ENCODE measurements around the gene USP20.
A peak's percentile ranks its signal among the peaks of the same experiment; 100 is the strongest.

Gene USP20

DNA sequence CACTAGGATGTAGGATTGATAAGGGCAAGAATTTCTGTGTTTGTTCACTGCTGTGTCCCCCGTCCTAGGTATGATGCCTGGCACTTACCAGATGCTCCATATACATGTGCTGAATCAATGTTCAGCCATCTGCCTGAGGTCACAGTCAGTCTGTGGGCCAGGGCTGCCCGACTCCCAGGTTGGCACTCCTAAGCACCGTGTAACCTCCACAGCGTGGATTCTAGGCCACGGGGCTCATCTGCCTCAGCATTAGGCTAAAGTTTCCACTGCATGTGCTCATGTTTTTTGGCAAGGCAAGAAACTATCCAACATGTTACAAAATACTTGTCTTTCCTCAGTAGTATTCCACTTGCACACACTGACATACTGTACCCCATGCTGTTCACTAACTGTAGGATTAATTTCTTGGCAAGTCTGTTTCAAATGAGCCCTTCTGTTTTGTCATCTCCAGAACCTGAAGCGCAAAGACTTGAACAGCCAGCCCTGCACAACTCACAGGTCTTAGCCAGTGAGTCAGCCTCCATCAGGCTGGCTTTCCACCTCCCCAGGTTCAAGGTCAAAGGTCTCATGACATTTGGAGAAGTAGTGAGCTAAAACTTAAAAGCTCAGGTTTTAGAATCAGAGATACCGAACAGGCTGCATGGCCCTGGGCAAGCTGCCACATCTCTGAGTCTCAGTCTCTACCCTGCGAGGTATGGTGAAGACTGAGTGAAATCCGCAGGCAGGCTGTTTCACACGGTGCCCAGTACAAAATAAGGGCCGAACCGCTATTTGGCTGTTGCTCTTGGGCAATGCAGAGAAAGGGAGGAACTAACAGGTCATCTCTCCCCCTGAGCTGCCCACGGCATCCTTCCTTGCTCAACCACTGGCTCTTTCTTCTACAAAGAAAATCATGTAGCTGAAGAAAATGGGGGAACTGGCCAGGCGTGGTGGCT, 18.5 kb upstream of the USP20 start:
- ChIA-PET POLR2A (no interaction called here), CTCF (no interaction called here)
- TF ChIP-seq ZNF384 (IDR thresholded peaks at IDR 0.05): no peak
- no peak for TF ChIP-seq SP1 (IDR thresholded peaks at IDR 0.05)
- no peak for TF ChIP-seq FOXA1 (IDR thresholded peaks at IDR 0.05)
- no peak for TF ChIP-seq BHLHE40 (IDR thresholded peaks at IDR 0.05; ENCODE audit: borderline replicate concordance)
- TF ChIP-seq FOXM1 (IDR thresholded peaks at IDR 0.05; ENCODE audit: borderline replicate concordance): no peak
- no peak for TF ChIP-seq SUZ12 (IDR thresholded peaks at IDR 0.05)
- no peak for TF ChIP-seq L3MBTL2 (conservative IDR thresholded peaks at IDR 0.05)
- TF ChIP-seq ARNT (IDR thresholded peaks at IDR 0.05): no peak
- no peak for TF ChIP-seq FOXK2 (IDR thresholded peaks at IDR 0.05)
- no peak for TF ChIP-seq PKNOX1 (IDR thresholded peaks at IDR 0.05)
- no peak for TF ChIP-seq LEF1 (IDR thresholded peaks at IDR 0.05; ENCODE audit: borderline replicate concordance)
- no peak for TF ChIP-seq TARDBP (IDR thresholded peaks at IDR 0.05)
- no peak for TF ChIP-seq ELF4 (IDR thresholded peaks at IDR 0.05)
- no peak for TF ChIP-seq NFRKB (IDR thresholded peaks at IDR 0.05)
- no peak for TF ChIP-seq HDGF (IDR thresholded peaks at IDR 0.05; ENCODE audit: borderline replicate concordance)
- no peak for TF ChIP-seq CTBP1 (IDR thresholded peaks at IDR 0.05; ENCODE audit: borderline replicate concordance)
- DNase-seq (ENCODE audit: extremely low spot score): no peak

DNA sequence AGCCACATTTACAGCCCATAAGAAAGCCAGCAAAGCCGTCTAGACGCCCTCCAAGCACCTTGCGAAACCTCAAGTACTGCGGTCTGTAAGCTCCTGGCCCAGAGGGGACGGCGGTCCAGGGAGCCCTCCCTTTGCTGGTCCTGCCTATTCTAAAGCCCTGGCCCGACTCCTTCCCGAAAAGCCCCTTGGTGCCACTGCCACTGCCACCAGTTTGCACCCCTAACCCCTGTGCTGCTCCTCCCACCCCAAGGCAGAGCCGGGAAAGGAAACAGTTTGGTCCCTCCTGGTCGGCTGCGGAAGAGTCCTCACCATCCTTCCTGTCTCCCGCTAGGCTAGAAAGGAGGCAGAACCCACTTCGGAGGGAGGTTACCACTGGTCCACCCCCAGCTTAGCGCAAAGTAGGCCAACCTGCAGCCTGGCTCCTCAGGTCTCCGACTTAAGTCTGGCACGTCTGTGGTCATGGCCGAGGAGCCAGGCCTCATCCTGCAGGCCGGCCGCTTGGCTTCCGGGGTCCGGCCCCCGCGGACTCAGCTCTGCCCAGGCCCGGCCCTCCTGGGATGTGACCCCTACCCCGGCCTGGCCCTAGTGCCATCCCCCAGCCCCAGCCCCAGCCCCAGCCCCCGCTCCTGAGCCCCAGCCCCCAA, 12.2 kb upstream of the USP20 start:
- DNase-seq (ENCODE audit: extremely low spot score): no peak
- TF ChIP-seq SP1 (IDR thresholded peaks at IDR 0.05) (no peak), CTBP1 (IDR thresholded peaks at IDR 0.05; ENCODE audit: borderline replicate concordance) (no peak)
- ChIA-PET CTCF (interaction anchor here (0.8 kb wide), 1 partner anchor 85 kb away, joined by 5 read pairs; no protein-coding TSS in a partner anchor), POLR2A (interaction anchor here (1.3 to 2.6 kb wide), 2 partner anchors 12 to 198 kb away, joined by 5 to 12 read pairs; partner anchors contain the start of genes C9orf78, NTMT1 and USP20)

- ChIA-PET POLR2A (interaction anchor here (2.6 kb wide), 1 partner anchor 12 kb away, joined by 12 read pairs; the partner anchor contains the start of genes C9orf78 and USP20), CTCF (interaction anchor here (0.8 kb wide), 1 partner anchor 86 kb away, joined by 5 read pairs; no protein-coding TSS in a partner anchor)
- DNase-seq (ENCODE audit: extremely low spot score): peak; percentile 22
- TF ChIP-seq TARDBP (IDR thresholded peaks at IDR 0.05) (no peak), BHLHE40 (IDR thresholded peaks at IDR 0.05; ENCODE audit: borderline replicate concordance) (no peak), L3MBTL2 (conservative IDR thresholded peaks at IDR 0.05) (no peak), ZNF384 (IDR thresholded peaks at IDR 0.05) (no peak)
Measured at GRCh38 chr9:129823542-129823934, 11.7 kb upstream of the USP20 start.

DNA sequence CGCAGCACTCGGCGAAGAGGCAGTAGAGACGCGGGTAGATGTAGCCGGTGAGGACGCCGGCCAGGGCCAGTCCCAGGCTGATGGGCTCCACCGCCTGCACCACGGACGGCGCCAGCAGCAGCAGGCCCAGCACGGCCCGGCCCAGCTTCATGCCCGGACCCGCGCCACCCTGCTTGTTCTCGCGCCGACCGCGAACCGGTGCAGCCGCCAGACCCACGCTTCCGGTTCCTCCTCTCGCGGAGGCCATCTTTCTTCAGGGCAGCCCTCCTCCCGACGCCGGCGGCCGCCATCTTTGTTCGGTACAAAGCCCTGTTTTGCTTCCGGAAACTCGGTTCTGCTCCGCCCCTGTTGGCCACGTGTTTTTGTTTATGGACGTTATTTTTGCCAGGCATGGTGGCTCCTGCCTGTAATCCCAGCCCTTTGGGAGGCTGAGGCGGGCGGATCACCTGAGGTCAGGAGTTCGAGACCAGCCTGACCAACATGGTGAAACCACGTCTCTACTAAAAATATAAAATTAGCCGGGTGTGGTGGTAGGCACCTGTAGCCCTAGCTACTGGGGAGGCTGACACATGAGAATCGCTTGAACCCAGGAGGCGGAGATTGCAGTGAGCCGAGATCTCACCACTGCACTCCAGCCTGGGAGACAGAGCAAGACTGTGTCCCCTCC, 11.2 kb upstream of the USP20 start, which contains the start of gene TOR1A:
TOR1A (minus strand) TSS at position 202 of the 667 bp plus-strand sequence; CDS start at position 151, 51 bp downstream.
- ChIA-PET POLR2A (interaction anchor here (2.6 kb wide), 1 partner anchor 11 kb away, joined by 12 read pairs; the partner anchor contains the start of genes C9orf78 and USP20), CTCF (interaction anchor here (0.8 kb wide), 1 partner anchor 87 kb away, joined by 5 read pairs; no protein-coding TSS in a partner anchor)
- TF ChIP-seq LEF1 (IDR thresholded peaks at IDR 0.05; ENCODE audit: borderline replicate concordance) (no peak), FOXK2 (IDR thresholded peaks at IDR 0.05) (peak; percentile 93), ZNF384 (IDR thresholded peaks at IDR 0.05) (no peak), FOXA1 (IDR thresholded peaks at IDR 0.05) (no peak), NFRKB (IDR thresholded peaks at IDR 0.05) (peak; percentile 42; the same call in 1 of the 2 replicates), ELF4 (IDR thresholded peaks at IDR 0.05) (peak; percentile 94)
- peak; percentile 91 for DNase-seq (ENCODE audit: extremely low spot score)

- ChIA-PET POLR2A (no interaction called here), CTCF (no interaction called here)
- no peak for DNase-seq (ENCODE audit: extremely low spot score)
- TF ChIP-seq TARDBP (IDR thresholded peaks at IDR 0.05) (no peak), SUZ12 (IDR thresholded peaks at IDR 0.05) (no peak), SP1 (IDR thresholded peaks at IDR 0.05) (no peak), PKNOX1 (IDR thresholded peaks at IDR 0.05) (no peak), LEF1 (IDR thresholded peaks at IDR 0.05; ENCODE audit: borderline replicate concordance) (no peak), ZNF384 (IDR thresholded peaks at IDR 0.05) (no peak), FOXA1 (IDR thresholded peaks at IDR 0.05) (no peak), BHLHE40 (IDR thresholded peaks at IDR 0.05; ENCODE audit: borderline replicate concordance) (no peak), FOXK2 (IDR thresholded peaks at IDR 0.05) (no peak), L3MBTL2 (conservative IDR thresholded peaks at IDR 0.05) (no peak), NFRKB (IDR thresholded peaks at IDR 0.05) (no peak), ELF4 (IDR thresholded peaks at IDR 0.05) (no peak), ARNT (IDR thresholded peaks at IDR 0.05) (no peak), FOXM1 (IDR thresholded peaks at IDR 0.05; ENCODE audit: borderline replicate concordance) (no peak), CTBP1 (IDR thresholded peaks at IDR 0.05; ENCODE audit: borderline replicate concordance) (no peak), HDGF (IDR thresholded peaks at IDR 0.05; ENCODE audit: borderline replicate concordance) (no peak)
Measured at GRCh38 chr9:129826344-129826743, 8.9 kb upstream of the USP20 start.

DNA sequence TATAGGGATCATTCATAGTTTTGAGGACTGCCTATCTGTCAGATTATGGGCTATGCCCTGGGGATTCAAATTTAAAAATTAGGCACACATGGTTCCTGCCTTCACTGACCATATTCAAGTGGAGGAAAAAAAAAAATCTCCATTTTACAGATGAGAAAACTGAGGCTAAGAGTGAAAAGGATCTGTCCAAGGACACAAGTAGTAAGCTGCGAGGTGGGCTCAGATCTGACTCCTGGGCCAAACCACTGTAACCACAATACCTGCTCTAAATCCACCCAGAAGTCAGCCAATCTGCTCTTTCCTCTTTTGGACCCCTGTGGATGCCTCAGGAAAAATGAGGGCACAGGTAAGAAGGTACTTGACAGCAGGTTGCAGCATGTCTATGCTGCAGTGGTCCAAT, 8.5 kb upstream of the USP20 start:
- ChIA-PET POLR2A (no interaction called here), CTCF (no interaction called here)
- TF ChIP-seq SUZ12 (IDR thresholded peaks at IDR 0.05) (no peak), TARDBP (IDR thresholded peaks at IDR 0.05) (no peak), FOXM1 (IDR thresholded peaks at IDR 0.05; ENCODE audit: borderline replicate concordance) (no peak), SP1 (IDR thresholded peaks at IDR 0.05) (no peak), L3MBTL2 (conservative IDR thresholded peaks at IDR 0.05) (no peak), ELF4 (IDR thresholded peaks at IDR 0.05) (no peak), FOXA1 (IDR thresholded peaks at IDR 0.05) (no peak), ARNT (IDR thresholded peaks at IDR 0.05) (no peak), BHLHE40 (IDR thresholded peaks at IDR 0.05; ENCODE audit: borderline replicate concordance) (no peak), CTBP1 (IDR thresholded peaks at IDR 0.05; ENCODE audit: borderline replicate concordance) (no peak), FOXK2 (IDR thresholded peaks at IDR 0.05) (no peak), PKNOX1 (IDR thresholded peaks at IDR 0.05) (no peak), HDGF (IDR thresholded peaks at IDR 0.05; ENCODE audit: borderline replicate concordance) (no peak), ZNF384 (IDR thresholded peaks at IDR 0.05) (no peak), LEF1 (IDR thresholded peaks at IDR 0.05; ENCODE audit: borderline replicate concordance) (no peak)
- no peak for DNase-seq (ENCODE audit: extremely low spot score)
